HG03064 (cell line): Measurements from ENCODE around the gene PEAK1.

Experiments
- ATAC-seq: cut with Tn5 transposase; IDR thresholded peaks from one replicate; pipeline ENCODE4 v1.9.1; 2021; ENCODE audit warnings: low read depth; ENCODE audit not compliant: unreplicated experiment

Gene PEAK1

DNA sequence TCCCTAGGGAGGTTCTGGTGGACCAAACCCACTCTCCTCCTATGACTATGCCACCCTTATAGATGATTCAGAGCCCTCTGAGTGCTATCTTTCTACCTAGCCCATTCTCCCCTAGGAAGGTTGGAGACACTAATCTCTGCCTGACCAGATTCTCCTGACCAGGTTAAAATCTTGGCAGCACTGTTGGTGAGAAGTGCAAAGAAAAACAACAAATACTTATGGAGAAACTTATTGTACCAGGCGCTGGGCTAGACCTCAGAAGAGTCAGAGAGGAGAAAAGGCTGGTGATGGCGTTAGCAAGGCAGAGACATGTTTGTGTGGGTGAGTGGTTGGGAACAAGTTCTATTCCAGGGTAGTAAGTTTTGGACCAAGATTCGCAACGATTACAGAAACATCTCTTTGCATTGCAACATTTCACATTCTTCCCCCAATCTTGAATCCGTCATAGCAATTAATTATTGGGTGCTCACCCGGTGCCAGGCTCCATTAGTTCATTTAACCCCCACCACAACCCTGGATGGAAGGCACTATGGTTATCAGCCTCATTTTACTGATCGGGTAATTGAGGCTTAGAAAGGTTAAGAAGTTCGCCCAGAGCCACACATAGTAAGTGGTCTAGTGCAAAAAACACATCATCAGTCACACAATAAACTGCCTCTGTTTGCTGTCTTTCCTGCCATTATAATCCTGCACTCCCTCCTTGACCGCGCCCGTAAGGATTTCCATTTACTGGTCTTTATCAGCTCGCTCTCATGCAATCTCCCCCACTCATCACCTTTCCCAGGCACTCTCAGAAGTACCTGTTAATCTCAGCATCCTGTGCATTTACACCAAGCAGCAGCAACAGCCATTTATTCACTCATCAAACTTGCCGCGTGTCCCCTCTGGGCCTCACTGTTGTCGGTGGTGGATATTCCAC is 348.3 kb downstream of the PEAK1 start:
- peak; percentile 13 for ATAC-seq

- peak; percentile 90 for ATAC-seq
These were observed 349.2 kb downstream of the PEAK1 start, which contains the start of gene TSPAN3 for GRCh38 chr15:77070495-77071304. Gene TSPAN3, minus strand, starts transcription at chr15:77071109. Its CDS starts 155 bp downstream, at chr15:77070954.

- no peak for ATAC-seq
These were observed 349.8 kb downstream of the PEAK1 start for GRCh38 chr15:77070180-77070494.

GRCh38 chr15:77069521-77070121 is 350.3 kb downstream of the PEAK1 start:
- no peak for ATAC-seq

- ATAC-seq, result no peak
These were observed 351.3 kb downstream of the PEAK1 start for GRCh38 chr15:77068633-77069032.

GRCh38 chr15:77067691-77068367 is 352.1 kb downstream of the PEAK1 start:
- no peak for ATAC-seq

- ATAC-seq, result no peak
These were observed 352.8 kb downstream of the PEAK1 start for GRCh38 chr15:77066971-77067690.

DNA sequence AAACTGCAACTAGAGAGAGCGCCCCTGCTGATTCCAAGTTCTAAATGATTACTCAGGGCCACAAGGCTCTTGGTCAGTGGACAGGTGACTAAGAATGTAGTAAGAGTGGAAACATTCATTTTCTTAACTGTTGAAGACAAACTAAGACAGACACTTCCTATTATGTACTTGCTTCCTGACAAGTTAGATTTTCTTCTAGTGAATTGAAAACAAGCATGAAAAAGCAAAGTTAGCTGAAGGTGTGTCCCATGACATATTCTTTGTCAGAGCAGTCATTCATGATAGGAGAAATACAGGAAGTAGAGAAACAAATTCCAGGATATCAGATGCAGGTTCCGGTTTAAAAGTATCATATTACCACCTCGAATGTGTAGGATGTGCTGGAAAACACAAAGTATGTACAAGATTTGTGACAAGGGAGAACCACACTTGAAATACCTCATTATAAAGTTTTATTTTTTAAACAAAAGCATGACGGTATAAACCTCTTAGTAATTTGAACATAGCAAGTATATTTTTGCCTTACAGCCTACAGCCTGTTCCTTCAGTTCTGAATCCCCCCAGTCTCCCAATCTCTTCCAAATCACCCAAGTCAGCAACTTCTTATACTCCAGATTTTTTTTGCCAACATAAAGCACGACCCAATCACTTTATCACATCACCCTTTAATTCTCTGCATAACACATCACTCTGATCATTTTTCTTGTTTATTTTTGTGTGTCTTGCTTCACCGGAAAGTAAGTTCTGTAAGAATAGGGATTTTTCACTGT is 355.2 kb downstream of the PEAK1 start:
- no peak for ATAC-seq

DNA sequence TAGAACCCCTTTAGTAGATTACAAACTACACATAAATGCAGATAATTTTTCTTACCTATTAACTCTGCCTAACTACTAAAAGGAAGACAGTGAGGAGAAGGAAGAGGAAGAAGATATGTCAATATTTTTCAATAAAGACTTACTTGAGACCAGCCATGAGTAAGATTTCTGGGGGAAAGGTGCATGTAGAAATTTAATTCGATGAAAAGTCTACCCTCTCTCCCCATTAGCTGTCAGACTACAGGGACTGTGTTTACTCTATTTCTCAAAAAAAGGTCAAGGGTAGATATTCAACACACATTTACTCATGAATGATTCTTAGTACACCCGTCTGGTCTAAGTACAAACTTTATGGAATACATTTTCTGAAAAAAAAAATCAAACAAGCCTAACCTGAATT is 355.8 kb downstream of the PEAK1 start:
- no peak for ATAC-seq

- ATAC-seq, result no peak
These were observed 356.7 kb downstream of the PEAK1 start for GRCh38 chr15:77063249-77063648.

DNA sequence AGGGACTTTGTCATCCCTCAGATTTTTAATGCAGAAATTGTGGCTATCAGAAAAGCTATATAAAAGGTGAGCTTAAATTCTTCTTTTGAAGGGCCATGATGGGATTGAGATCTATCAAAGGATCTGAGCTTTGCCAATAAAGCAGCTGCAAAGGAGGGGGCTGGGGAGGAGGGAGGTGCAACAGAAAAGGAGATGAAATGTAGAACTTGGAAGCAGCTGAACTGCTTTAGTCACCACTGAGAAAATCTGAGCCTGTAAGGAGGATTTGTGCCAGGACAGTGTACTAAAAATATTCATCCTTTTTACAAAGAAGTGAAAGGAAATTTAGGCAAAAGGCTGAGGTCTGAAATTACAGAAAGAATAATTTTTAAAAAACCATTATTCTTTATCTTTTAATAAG is 359.4 kb downstream of the PEAK1 start:
- no peak for ATAC-seq

DNA sequence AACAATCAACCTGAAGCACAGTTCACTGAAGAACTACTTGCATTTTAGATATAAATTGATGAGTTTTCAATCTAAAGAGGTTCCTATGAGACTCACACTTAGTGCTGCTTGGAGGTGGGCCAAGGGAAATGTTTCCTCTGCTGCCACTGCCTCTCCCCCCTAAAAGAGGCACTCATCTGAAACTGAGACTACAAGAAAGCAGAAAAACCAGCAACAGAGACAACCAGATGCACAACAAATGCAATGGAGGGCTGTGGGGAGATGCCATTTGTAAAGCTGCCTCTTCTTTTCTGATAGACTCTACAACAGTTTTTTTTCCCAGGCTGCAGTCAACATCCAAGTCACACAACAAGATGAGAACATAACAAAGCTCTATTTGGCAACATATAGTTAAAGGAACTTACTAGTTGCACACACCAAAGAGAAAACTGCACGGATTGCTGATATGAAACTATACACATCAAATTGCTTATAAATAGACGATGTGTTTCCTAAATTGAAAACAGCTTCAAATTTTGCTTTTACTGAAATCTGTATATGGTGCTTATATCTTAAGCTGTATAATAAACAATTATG is 360.0 kb downstream of the PEAK1 start:
- no peak for ATAC-seq

DNA sequence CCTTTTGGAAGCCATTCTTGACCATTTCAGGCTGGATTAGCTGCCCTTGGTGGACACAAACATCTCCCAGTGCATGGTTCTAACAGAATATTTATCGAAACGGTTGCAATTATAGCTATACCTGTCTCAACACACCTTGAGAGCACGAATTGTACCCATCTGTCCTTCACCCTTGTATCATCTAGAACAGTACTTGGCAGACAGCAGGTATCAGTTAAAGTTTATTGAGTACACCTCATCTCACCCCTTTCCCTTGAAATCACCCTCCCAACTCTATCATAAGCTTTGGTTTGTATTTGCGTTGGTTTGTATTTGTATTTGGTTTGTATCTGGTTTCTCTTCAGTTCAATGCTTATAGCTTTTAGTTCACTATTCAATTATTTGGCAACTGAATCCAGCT is 361.4 kb downstream of the PEAK1 start:
- ATAC-seq, result no peak

GRCh38 chr15:77057685-77058084 is 362.2 kb downstream of the PEAK1 start:
- ATAC-seq, result no peak

- no peak for ATAC-seq
These were observed 362.8 kb downstream of the PEAK1 start for GRCh38 chr15:77057072-77057471.

- no peak for ATAC-seq
These were observed 366.2 kb downstream of the PEAK1 start for GRCh38 chr15:77053709-77054108.

GRCh38 chr15:77052556-77052955 is 367.3 kb downstream of the PEAK1 start:
- ATAC-seq, result no peak
